GM19467 (cell line): ENCODE measurements around the gene BAG3.
A peak's percentile ranks its signal among the peaks of the same experiment; 100 is the strongest.
"Not testable (repeated sequence)": the region's sequence is repeated elsewhere in the genome, so short reads cannot be mapped to it uniquely, and the experiment has no call there.

ENCODE experiments used
- ATAC-seq: cut with Tn5 transposase; IDR thresholded peaks from one replicate; pipeline ENCODE4 v1.9.1; 2021; ENCODE audit warnings: mild to moderate bottlenecking, moderate library complexity; ENCODE audit not compliant: unreplicated experiment

Gene BAG3

DNA sequence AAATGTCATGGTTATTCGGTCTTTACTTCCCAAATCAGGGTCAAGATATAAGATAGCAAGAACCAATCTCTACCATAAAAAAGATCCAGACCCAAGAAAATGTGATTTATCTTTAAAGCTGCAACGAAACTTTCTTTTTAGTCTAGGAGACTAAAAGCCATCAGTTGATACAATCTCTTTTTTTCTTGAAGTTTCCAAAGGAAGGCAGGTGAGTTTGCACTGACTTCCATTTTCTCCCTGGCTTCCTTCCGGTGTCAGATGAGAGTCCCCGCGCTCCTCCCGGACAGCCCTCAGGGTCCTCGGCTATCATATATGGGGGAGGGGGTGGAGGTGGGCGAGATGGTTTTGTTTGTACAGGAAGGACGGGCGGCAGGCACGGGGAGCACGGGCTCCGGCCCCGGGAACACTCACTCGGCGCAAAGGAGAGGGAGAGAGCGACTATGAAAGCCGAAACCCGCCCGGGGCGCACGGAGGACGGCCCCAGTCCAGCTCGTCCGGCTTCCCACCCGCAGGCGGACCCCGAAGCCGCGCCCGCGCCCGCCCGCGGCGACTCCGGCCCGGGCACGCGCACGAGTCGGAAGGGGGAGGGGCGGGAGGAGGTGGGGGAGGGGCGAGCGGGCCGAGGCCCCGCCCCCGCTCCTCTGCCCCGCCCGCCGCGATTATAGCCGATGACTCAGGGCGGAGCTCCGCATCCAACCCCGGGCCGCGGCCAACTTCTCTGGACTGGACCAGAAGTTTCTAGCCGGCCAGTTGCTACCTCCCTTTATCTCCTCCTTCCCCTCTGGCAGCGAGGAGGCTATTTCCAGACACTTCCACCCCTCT, at the start of gene BAG3:
TSS of gene BAG3 (plus strand) at position 689 of the 822 bp plus-strand sequence. CDS start 296 bp downstream, outside the sequence.
- peak; percentile 65 for ATAC-seq

DNA sequence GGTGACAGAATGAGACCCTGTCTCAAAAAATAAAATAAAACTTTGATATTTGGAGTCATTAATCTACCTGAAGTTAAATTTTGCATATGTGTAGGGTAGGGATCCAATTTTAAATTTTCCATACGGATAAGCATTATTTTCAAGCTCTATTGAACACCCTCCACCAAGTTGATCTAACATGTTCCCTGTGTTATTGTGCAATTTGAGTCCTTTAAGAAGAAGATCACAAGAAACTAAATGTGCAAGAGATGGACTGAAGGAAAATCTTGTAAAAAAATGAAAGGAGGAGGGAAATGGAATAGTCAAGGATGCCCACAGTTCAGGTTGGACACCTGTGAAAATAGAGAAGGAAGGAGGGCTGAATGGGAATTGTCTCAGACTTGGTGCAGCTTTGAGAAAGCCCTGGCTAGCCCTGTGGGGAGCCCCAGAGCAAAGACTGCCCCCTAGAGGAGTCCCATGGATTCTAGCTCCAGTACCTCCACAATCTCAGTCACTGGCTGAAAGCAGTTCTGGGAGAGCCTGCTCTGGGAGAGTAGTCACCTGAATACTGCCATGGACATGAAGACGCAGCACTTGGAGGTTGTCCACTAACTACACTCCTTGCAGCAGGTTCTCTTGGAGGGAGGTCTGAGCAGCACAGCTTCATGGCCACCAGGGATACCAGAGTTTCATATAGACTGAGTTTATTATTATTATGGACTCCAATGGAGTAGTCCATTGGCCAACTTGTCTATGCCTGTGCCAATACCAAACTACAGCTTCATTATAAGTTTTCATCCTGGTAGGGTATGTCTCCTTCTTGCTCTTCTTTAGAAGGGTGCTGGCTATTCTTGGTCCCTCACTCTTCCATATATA, 48.7 kb upstream of the BAG3 start:
- ATAC-seq = no peak

DNA sequence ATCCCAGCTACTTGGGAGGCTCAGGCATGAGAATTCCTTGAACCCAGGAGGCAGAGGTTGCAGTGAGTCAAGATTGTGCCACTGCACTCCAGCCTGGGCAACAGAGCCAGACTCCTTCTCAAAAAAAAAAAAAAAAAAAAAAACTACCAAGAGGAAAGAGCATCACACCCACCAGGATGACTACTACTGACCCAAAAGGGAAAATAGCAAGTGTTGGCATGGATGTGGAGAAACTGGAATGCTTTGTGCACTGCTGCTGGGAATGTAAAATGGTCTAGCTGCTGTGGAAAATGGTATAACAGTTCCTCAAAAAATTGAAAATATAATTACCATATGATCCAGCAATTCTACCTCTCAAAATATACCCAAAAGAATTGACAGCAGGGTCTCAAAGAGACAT, 46.7 kb upstream of the BAG3 start:
- ATAC-seq = no peak

- no peak for ATAC-seq
Measured at GRCh38 chr10:119608316-119609155, 42.6 kb upstream of the BAG3 start.

DNA sequence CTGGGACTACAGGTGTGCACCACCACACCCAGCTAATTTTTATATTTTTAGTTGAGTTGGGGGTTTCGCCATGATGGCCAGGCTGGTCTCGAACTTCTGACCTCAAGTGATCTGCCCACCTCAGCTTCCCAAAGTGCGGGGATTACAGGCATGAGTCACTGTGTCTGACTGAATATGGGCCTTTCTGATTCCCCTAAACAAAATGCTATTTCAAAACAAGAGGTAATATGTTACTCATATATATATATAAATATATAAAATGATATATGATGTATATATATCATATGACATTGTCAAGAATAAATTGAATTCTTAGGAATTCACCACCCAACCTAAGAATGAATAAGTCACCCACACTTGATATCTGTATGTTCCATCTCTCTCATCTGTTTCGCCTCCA, 41.7 kb upstream of the BAG3 start:
- no peak for ATAC-seq

DNA sequence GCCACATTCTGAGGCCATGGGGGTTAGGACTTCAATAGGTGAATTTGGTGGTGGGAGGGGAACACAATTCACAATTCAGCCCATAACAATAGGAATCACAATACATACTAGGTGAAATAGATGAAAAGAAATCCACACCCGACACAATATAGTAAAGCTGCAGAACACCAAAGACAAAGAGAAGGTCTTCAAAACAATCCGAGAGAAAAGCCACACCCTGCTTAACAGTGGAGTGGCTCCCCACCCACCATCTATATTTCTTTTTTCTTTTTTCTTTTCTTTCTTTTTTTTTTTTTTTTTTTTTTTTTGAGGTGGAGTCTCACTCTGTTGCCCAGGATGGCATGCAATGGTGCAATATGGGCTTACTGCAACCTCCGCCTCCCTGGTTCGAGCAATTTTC, 39.7 kb upstream of the BAG3 start:
- ATAC-seq = no peak

GRCh38 chr10:119613741-119614140, 37.4 kb upstream of the BAG3 start:
- no peak for ATAC-seq

- ATAC-seq = no peak
Measured at GRCh38 chr10:119614686-119615085, 36.5 kb upstream of the BAG3 start.

- no peak for ATAC-seq
Measured at GRCh38 chr10:119616882-119617570, 34.2 kb upstream of the BAG3 start.

GRCh38 chr10:119619215-119619614, 32.0 kb upstream of the BAG3 start:
- ATAC-seq = no peak

DNA sequence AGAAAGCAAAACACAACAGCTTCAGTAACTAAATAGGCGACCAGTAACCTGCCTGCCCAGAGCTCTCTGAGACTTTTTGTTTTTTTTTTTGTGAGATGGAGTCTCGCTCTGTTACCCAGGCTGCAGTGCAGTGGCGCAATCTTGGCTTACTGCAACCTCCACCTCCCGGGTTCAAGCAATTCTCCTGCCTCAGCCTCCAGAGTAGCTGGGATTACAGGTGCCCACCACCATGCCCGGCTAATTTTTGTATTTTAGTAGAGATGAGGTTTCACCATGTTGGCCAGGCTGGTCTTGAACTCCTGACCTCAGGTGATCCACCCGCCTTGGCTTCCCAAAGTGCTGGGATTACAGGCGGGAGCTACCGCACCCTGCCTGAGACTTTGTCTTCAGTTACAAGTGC, 31.4 kb upstream of the BAG3 start:
- not testable (repeated sequence) for ATAC-seq

DNA sequence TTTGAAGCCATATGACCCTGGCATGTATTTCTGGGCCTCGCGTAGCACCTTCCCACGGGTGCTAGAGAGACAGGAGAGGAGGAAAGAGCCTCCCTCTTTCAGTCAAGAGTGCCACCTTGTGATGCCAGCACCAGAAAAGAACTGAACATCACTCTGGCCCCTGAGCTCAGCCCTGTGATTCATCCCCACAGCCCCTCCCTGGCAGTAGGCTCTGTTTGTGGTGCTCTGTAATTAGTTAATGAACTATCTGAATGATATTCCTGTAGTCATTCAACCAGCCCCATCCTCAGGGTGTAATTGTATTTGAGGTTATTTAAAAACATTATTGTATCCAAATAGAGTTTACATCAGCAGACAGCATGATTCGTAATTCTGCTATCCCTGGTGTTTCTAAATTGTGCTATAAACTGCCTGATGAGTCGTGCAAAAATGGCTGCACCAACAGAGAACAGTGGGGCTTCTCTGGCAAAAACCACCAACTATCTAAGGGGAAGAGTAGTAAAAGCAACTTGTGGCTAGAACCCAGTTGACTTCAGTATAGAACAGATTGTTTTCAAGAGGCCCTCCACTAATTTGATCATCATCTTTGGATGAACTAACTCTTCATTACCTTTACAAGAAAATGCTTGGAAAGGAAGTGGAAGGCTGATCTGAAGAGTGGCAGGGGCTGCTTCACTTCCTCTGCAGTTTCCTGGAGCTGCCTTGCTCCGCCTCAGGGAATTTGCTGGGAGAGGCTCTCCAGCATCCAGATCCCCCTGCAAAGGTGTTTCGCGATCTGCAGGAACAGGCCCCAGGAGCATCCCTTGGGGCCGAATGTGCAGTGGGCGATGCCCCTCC, 30.7 kb upstream of the BAG3 start:
- ATAC-seq = no peak

DNA sequence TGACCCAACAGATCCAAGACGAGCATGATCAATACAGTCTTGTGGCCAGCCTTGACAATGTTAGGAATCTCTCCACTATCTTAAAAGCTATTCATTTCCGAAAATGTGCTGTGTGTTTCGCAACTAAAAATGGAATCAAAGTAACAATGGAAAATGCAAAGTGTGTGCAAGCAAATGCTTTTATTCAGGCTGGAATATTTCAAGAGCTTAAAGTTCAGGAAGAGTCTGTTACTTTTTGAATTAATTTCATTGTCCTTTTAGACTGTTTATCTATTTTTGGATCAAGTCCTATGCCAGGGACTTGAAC, 30.1 kb upstream of the BAG3 start:
- no peak for ATAC-seq

GRCh38 chr10:119625570-119626280, 25.5 kb upstream of the BAG3 start:
- ATAC-seq = no peak

DNA sequence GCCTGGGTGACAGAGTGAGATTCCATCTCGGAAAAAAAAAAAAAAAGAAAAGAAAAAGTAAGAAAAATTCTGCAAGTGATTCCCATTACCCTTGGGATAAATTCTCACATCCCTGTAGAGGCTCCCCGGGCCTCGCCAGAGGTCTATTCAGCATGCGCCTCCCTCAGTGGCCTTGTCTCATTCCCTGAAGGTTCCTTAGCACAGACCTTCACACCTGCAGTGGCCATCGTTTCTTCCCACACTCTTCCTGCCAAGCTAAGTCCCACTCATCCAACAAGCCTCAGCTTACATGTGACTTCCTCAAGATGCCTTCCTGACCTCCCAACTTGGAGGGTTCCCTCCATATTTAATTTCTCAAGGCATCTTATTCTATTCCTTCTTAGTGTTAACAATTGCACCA, 20.9 kb upstream of the BAG3 start:
- ATAC-seq = no peak

DNA sequence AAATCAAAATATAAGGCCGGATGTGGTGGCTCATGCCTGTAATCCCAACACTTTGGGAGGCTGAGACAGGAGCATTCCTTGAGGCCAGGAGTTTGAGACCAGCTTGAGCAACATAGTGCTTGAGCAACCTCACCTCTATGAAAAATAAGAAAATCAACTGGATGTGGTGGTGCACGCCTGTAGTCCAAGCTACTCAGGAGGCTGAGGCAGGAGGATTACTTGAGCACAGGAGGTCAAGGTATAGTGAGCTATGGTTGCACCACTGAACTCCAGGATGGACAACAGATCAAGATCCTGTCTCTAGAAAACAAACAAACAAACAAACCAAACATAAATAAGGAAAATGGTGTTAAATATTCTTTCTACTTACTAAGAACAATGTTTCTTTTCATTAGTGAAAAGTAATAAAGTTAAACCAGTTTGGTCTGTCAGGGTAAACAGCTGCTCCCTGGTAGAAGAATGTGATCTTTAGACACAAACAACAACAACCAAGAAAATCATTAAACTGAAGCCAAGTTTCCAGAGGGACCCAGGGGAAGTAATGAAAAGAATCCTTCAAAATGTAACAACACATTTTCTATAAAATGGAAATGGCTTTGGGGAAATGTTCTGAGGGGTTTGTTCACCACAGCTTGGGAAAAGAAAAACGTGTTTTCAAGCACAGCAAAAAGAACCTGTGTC, 17.5 kb upstream of the BAG3 start:
- ATAC-seq = no peak

DNA sequence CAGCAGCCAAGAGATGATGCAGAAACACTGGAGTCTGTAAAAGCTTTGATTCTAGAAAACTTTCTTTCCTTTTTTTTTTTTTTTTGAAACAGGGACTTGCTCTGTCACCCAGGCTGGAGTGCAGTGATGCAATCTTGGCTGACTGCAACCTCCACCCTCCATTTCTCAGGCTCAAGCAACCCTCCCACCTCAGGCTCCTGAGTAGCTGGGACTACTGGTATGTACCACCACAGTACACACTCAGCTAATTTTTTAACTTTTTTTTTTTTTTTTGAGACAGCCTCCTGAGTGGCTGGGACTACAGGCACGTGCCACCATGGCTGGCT, 17.0 kb upstream of the BAG3 start:
- ATAC-seq = no peak

DNA sequence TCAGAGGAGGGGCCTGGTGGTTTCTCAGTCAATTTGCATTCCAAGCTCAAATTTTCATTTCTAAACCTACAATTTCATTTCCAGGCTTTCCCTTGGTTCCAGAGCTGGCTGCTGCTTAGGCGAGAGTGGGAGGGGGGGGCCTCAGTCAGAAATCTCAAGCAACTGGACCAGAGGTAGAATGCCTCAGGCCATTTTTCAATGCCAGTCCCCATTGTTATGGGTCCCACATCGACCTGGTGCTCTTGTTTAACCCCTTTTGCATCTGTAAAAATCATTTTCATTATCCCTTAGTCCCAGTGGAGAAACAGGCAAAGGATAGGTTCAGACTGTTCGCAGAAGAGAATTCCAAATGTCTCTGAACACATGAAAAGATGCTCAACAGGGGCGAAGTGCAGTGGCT, 13.5 kb upstream of the BAG3 start:
- ATAC-seq = no peak

GRCh38 chr10:119638982-119639381, 12.2 kb upstream of the BAG3 start:
- no peak for ATAC-seq
